Neural progenitor cell (in vitro differentiated cells): Measurements from ENCODE around the gene TMEM117. TPM values are rescaled to one million over a fixed set of nuclear protein-coding genes. Genes with fewer than 3 reads are reported as not detected.
"Not testable (repeated sequence)": the region's sequence is repeated elsewhere in the genome, so short reads cannot be mapped to it uniquely, and the experiment has no call there.

Experiments
- DNase-seq: peaks from one replicate; pipeline ENCODE4 v3.0.0-alpha.2; 2016; ENCODE audit warnings: low spot score
- H2AFZ ChIP-seq: fragments of 200-600 bp; sonication (generic); replicated peaks from 2 replicates; pipeline ENCODE4 v1.6.1; 2016; ENCODE audit warnings: antibody characterized with exemption
- H3F3A ChIP-seq: fragments of 200-600 bp; sonication (generic); 2 replicates; pipeline ENCODE4 v1.6.1; 2016; ENCODE audit warnings: antibody characterized with exemption, low read depth
- H3K27ac ChIP-seq: fragments of 200-600 bp; sonication (generic); 2 replicates; pipeline ENCODE4 v1.5.1; 2016; ENCODE audit warnings: mild to moderate bottlenecking
- H3K27me3 ChIP-seq: fragments of 200-600 bp; sonication (generic); 2 replicates; pipeline ENCODE4 v1.6.1; 2016; ENCODE audit warnings: mild to moderate bottlenecking, moderate library complexity
- H3K36me3 ChIP-seq: fragments of 200-600 bp; sonication (generic); 2 replicates; pipeline ENCODE4 v1.5.1; 2016
- H3K4me1 ChIP-seq: fragments of 200-600 bp; sonication (generic); 2 replicates; pipeline ENCODE4 v1.6.1; 2016; ENCODE audit warnings: mixed run types
- H3K4me2 ChIP-seq: fragments of 200-600 bp; sonication (generic); 2 replicates; pipeline ENCODE4 v1.6.1; 2016
- H3K4me3 ChIP-seq: fragments of 200-600 bp; sonication (generic); 2 replicates; pipeline ENCODE4 v1.5.1; 2016
- H3K79me2 ChIP-seq: fragments of 200-600 bp; sonication (generic); 2 replicates; pipeline ENCODE4 v1.6.1; 2016; ENCODE audit warnings: low read depth
- H3K9ac ChIP-seq: fragments of 200-600 bp; sonication (generic); 2 replicates; pipeline ENCODE4 v1.6.1; 2016
- H3K9me3 ChIP-seq: fragments of 200-600 bp; sonication (generic); 2 replicates; pipeline ENCODE4 v1.5.1; 2016; ENCODE audit warnings: low read depth
- H4K20me1 ChIP-seq: fragments of 200-600 bp; sonication (generic); 2 replicates; pipeline ENCODE4 v1.6.1; 2016; ENCODE audit warnings: low read depth
- H3K27ac Mint-ChIP-seq: 3 replicates; pipeline ENCODE4 v1.8.0; 2021; ENCODE audit warnings: mixed read lengths
- H3K27me3 Mint-ChIP-seq: 2 replicates; pipeline ENCODE4 v1.8.0; 2022; ENCODE audit warnings: low read depth, mild to moderate bottlenecking, inconsistent platforms, moderate library complexity, mixed read lengths; ENCODE audit not compliant: insufficient read depth
- H3K36me3 Mint-ChIP-seq: 3 replicates; pipeline ENCODE4 v1.8.0; 2021; ENCODE audit warnings: mixed read lengths
- H3K4me1 Mint-ChIP-seq: 3 replicates; pipeline ENCODE4 v1.8.0; 2021; ENCODE audit warnings: mixed read lengths
- H3K4me3 Mint-ChIP-seq: 3 replicates; pipeline ENCODE4 v1.8.0; 2021; ENCODE audit warnings: mild to moderate bottlenecking, moderate library complexity, mixed read lengths
- H3K9me3 Mint-ChIP-seq: 3 replicates; pipeline ENCODE4 v1.8.0; 2020; ENCODE audit warnings: mixed read lengths
- CTCF ChIP-seq: fragments of 200-600 bp; sonication (generic); IDR thresholded peaks from 2 replicates; pipeline ENCODE4 v1.5.1; 2017; ENCODE audit warnings: antibody characterized with exemption, mild to moderate bottlenecking
- EZH2 ChIP-seq: fragments of 200-600 bp; sonication (generic); IDR thresholded peaks from 2 replicates; pipeline ENCODE4 v1.6.1; 2017; ENCODE audit warnings: antibody characterized with exemption, mild to moderate bottlenecking, moderate library complexity
- EZH2phosphoT487 ChIP-seq: fragments of 200-600 bp; sonication (generic); IDR thresholded peaks from 2 replicates; pipeline ENCODE4 v1.6.1; 2017; ENCODE audit warnings: antibody characterized with exemption
- total RNA-seq: library from RNA; depleted of rRNA; stranded (reverse); fragments of >200 nt; gene quantifications from 2 replicates; pipeline ENCODE4 v1.2.3, GENCODE V29; 2015; ENCODE audit warnings: low replicate concordance

The TMEM117 gene
- total RNA-seq, 1 donor from 2014 or later = 1.6 TPM

GRCh38 chr12:43869184-43869583, 33.3 kb downstream of the TMEM117 start:
- Mint-ChIP-seq H3K4me1 (no peaks in the 10 kb centered on the region), H3K36me3 (no peaks in the 10 kb centered on the region), H3K27ac (no peak overlapping the region), H3K4me3 (no peak overlapping the region), H3K9me3 (no peaks in the 10 kb centered on the region), H3K27me3 (no peaks in the 10 kb centered on the region)
- H3F3A ChIP-seq = no peaks in the 10 kb centered on the region
- no peaks in the 10 kb centered on the region for H3K36me3 ChIP-seq
- H3K27me3 ChIP-seq = no peaks in the 10 kb centered on the region
- no peaks in the 10 kb centered on the region for H3K4me1 ChIP-seq
- no peak overlapping the region for H3K4me3 ChIP-seq
- TF ChIP-seq EZH2phosphoT487 = no peak
- TF ChIP-seq CTCF = no peak
- no peak for TF ChIP-seq EZH2
- DNase-seq = no peak
- H3K79me2 ChIP-seq = no peaks in the 10 kb centered on the region
- no peak overlapping the region for H3K4me2 ChIP-seq
- H3K9me3 ChIP-seq = no peaks in the 10 kb centered on the region
- no peak overlapping the region for H3K27ac ChIP-seq
- H3K9ac ChIP-seq = no peak overlapping the region
- no peak overlapping the region for H2AFZ ChIP-seq
- no peaks in the 10 kb centered on the region for H4K20me1 ChIP-seq

GRCh38 chr12:43869765-43870164, 33.9 kb downstream of the TMEM117 start:
- H3K27ac Mint-ChIP-seq, H3K4me3 ChIP-seq, H3K4me3 Mint-ChIP-seq, H4K20me1 ChIP-seq, DNase-seq, H3K4me1 ChIP-seq, H3K4me1 Mint-ChIP-seq, H3K4me2 ChIP-seq, H3K27me3 Mint-ChIP-seq, H3K36me3 Mint-ChIP-seq, H3F3A ChIP-seq, H3K27ac ChIP-seq, H3K79me2 ChIP-seq, H2AFZ ChIP-seq, H3K27me3 ChIP-seq, H3K9me3 ChIP-seq, H3K9me3 Mint-ChIP-seq, H3K36me3 ChIP-seq, H3K9ac ChIP-seq: not testable (repeated sequence)

DNA sequence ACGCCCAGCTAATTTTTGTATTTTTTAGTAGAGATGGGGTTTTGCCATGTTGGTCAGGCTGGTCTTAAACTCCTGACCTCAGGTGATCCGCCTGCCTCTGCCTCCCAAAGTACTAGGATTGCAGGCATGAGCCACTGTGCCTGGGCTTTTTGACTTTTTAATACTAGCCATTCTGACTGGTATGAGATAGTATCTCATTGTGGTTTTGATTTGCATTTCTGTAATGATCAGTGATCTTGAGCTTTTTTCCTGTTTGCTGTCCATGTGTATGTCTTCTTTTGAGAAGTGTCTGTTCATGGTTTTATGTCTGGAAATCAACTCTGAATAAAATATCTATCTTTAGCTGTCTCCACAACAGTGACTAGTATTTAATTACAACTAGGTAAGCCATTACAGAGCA, 35.4 kb downstream of the TMEM117 start:
- not testable (repeated sequence) for H3K4me3 Mint-ChIP-seq, H3K4me3 ChIP-seq, H3K27ac ChIP-seq, H3K4me1 ChIP-seq, H3K9me3 Mint-ChIP-seq, H3K9ac ChIP-seq, H3K36me3 Mint-ChIP-seq, H3K27ac Mint-ChIP-seq, H4K20me1 ChIP-seq, H3K27me3 Mint-ChIP-seq, H3K4me1 Mint-ChIP-seq, H3K79me2 ChIP-seq, H2AFZ ChIP-seq, DNase-seq, H3F3A ChIP-seq, H3K27me3 ChIP-seq, H3K9me3 ChIP-seq, H3K4me2 ChIP-seq, H3K36me3 ChIP-seq

- TF ChIP-seq EZH2phosphoT487 = no peak
- no peak for TF ChIP-seq EZH2
- Mint-ChIP-seq H3K4me1 (no peaks in the 10 kb centered on the region), H3K36me3 (no peaks in the 10 kb centered on the region), H3K9me3 (no peaks in the 10 kb centered on the region), H3K27ac (no peak overlapping the region), H3K27me3 (no peaks in the 10 kb centered on the region), H3K4me3 (no peak overlapping the region)
- no peaks in the 10 kb centered on the region for H3K4me1 ChIP-seq
- no peaks in the 10 kb centered on the region for H3K79me2 ChIP-seq
- H3K27me3 ChIP-seq = no peaks in the 10 kb centered on the region
- H3K4me3 ChIP-seq = no peak overlapping the region
- no peak overlapping the region for H2AFZ ChIP-seq
- no peak overlapping the region for H3K4me2 ChIP-seq
- H3K36me3 ChIP-seq = no peaks in the 10 kb centered on the region
- no peaks in the 10 kb centered on the region for H3K9me3 ChIP-seq
- H3K27ac ChIP-seq = no peak overlapping the region
- no peak for DNase-seq
- H4K20me1 ChIP-seq = no peaks in the 10 kb centered on the region
- no peak overlapping the region for H3K9ac ChIP-seq
- H3F3A ChIP-seq = no peaks in the 10 kb centered on the region
These were observed 36.5 kb downstream of the TMEM117 start for GRCh38 chr12:43872396-43872795.

DNA sequence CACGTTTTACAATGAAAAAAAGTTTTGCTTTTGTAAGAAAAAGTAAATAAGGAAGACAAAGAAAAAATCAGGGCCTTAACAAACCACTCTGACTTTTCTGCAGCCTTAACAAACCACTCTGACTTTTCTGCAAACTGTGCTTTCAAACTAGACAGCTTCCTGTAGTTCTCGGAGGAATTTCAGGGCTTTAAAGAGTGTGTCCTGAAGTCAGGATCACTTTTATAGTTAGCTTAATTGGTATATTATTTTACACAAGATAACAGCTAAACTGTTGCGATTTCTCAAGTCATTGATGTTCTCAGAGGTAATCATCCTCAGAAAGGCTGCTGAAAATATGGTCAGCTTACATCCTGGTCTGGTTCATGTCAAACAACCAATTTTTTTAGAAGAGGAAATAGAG, 42.2 kb downstream of the TMEM117 start:
- H3K79me2 ChIP-seq = no peaks in the 10 kb centered on the region
- H3K27me3 Mint-ChIP-seq = no peaks in the 10 kb centered on the region
- TF ChIP-seq EZH2 (no peak), CTCF (no peak), EZH2phosphoT487 (no peak)
- H4K20me1 ChIP-seq = no peaks in the 10 kb centered on the region
- no peak for DNase-seq
- H3F3A ChIP-seq = no peaks in the 10 kb centered on the region
- H3K27ac ChIP-seq = no peak overlapping the region
- no peaks in the 10 kb centered on the region for H3K9me3 ChIP-seq
- no peak overlapping the region for H3K4me3 ChIP-seq
- peak overlapping the region; percentile 45 for H2AFZ ChIP-seq
- no peaks in the 10 kb centered on the region for H3K4me1 ChIP-seq
- no peaks in the 10 kb centered on the region for H3K27me3 ChIP-seq
- no peak overlapping the region for H3K4me3 Mint-ChIP-seq
- H3K9me3 Mint-ChIP-seq = no peaks in the 10 kb centered on the region
- no peak overlapping the region for H3K27ac Mint-ChIP-seq
- H3K36me3 ChIP-seq = no peaks in the 10 kb centered on the region
- H3K36me3 Mint-ChIP-seq = no peaks in the 10 kb centered on the region
- no peak overlapping the region for H3K9ac ChIP-seq
- H3K4me2 ChIP-seq = no peak overlapping the region
- no peaks in the 10 kb centered on the region for H3K4me1 Mint-ChIP-seq
